MM.1S (cell line): ENCODE measurements around the gene PTPRD.

Experiments
- DNase-seq: peaks from one replicate; pipeline ENCODE4 v3.0.0-alpha.2; 2015
- H2AFZ ChIP-seq: fragments of 300-600 bp; sonication (generic); 2 replicates; pipeline ENCODE4 v1.6.0; 2016; ENCODE audit warnings: antibody characterized with exemption, low read length
- H3F3A ChIP-seq: fragments of 300-600 bp; sonication (generic); 2 replicates; pipeline ENCODE4 v1.6.1; 2016; ENCODE audit warnings: mild to moderate bottlenecking, antibody characterized with exemption, low read length, moderate library complexity, mixed read lengths; ENCODE audit not compliant: insufficient read depth
- H3K27ac ChIP-seq: fragments of 300-600 bp; sonication (generic); 2 replicates; pipeline ENCODE4 v1.5.1; 2016; ENCODE audit warnings: mild to moderate bottlenecking, low read length
- H3K27me3 ChIP-seq: fragments of 300-600 bp; sonication (generic); replicated peaks from 2 replicates; pipeline ENCODE4 v1.6.0; 2016; ENCODE audit warnings: low read length; ENCODE audit not compliant: insufficient read depth
- H3K36me3 ChIP-seq: fragments of 300-600 bp; sonication (generic); replicated peaks from 2 replicates; pipeline ENCODE4 v1.6.1; 2016; ENCODE audit warnings: mild to moderate bottlenecking, low read length, mixed read lengths; ENCODE audit not compliant: insufficient read depth
- H3K4me1 ChIP-seq: fragments of 300-600 bp; sonication (generic); 2 replicates; pipeline ENCODE4 v1.6.1; 2016; ENCODE audit warnings: low read length, mixed read lengths
- H3K4me2 ChIP-seq: fragments of 300-600 bp; sonication (generic); 2 replicates; pipeline ENCODE4 v1.6.0; 2016; ENCODE audit warnings: low read depth, low read length
- H3K4me3 ChIP-seq: fragments of 300-600 bp; sonication (generic); 2 replicates; pipeline ENCODE4 v1.5.1; 2016; ENCODE audit warnings: low read length, mixed read lengths
- H3K79me2 ChIP-seq: fragments of 300-600 bp; sonication (generic); 2 replicates; pipeline ENCODE4 v1.6.1; 2016; ENCODE audit warnings: mixed run types, low read length, mixed read lengths
- H3K9ac ChIP-seq: fragments of 300-600 bp; sonication (generic); 2 replicates; pipeline ENCODE4 v1.6.1; 2016; ENCODE audit warnings: low read length, mixed read lengths
- H3K9me2 ChIP-seq: fragments of 300-600 bp; sonication (generic); replicated peaks from 2 replicates; pipeline ENCODE4 v1.6.1; 2016; ENCODE audit warnings: mild to moderate bottlenecking, low read length, mixed read lengths; ENCODE audit not compliant: insufficient read depth
- H3K9me3 ChIP-seq: fragments of 300-600 bp; sonication (generic); replicated peaks from 2 replicates; pipeline ENCODE4 v1.6.1; 2016; ENCODE audit warnings: mild to moderate bottlenecking, low read length, mixed read lengths; ENCODE audit not compliant: insufficient read depth
- H4K20me1 ChIP-seq: fragments of 300-600 bp; sonication (generic); 2 replicates; pipeline ENCODE4 v1.6.1; 2016; ENCODE audit warnings: mild to moderate bottlenecking, low read length, moderate library complexity, mixed read lengths; ENCODE audit not compliant: insufficient read depth
- CTCF ChIP-seq: fragments of 300-600 bp; sonication (generic); IDR thresholded peaks from 2 replicates; pipeline ENCODE4 v1.5.1; 2016; ENCODE audit warnings: antibody characterized with exemption, low read length, mixed read lengths
- EZH2 ChIP-seq: fragments of 300-600 bp; sonication (generic); optimal IDR thresholded peaks from 2 replicates; pipeline ENCODE3; 2017; ENCODE audit warnings: low read depth, mild to moderate bottlenecking, antibody characterized with exemption, low read length, mixed read lengths
- EZH2phosphoT487 ChIP-seq: fragments of 300-600 bp; sonication (generic); IDR thresholded peaks from 2 replicates; pipeline ENCODE4 v1.6.1; 2018; ENCODE audit warnings: antibody characterized with exemption, low read length

PTPRD gene

GRCh38 chr9:8750639-8751051, 1862.2 kb downstream of the PTPRD start:
- no peak overlapping the region for H3K27ac ChIP-seq
- H3K9ac ChIP-seq, result no peak overlapping the region
- no peak for DNase-seq
- no peaks in the 10 kb centered on the region for H3K9me2 ChIP-seq
- H3F3A ChIP-seq, result no peaks in the 10 kb centered on the region
- no peak overlapping the region for H3K4me2 ChIP-seq
- no peaks in the 10 kb centered on the region for H4K20me1 ChIP-seq
- no peak for TF ChIP-seq EZH2
- no peak for TF ChIP-seq EZH2phosphoT487
- no peak for TF ChIP-seq CTCF
- no peaks in the 10 kb centered on the region for H3K4me1 ChIP-seq
- no peaks in the 10 kb centered on the region for H3K9me3 ChIP-seq
- H3K27me3 ChIP-seq, result no peaks in the 10 kb centered on the region
- no peak overlapping the region for H3K4me3 ChIP-seq
- no peaks in the 10 kb centered on the region for H3K36me3 ChIP-seq
- no peaks in the 10 kb centered on the region for H3K79me2 ChIP-seq
- H2AFZ ChIP-seq, result no peak overlapping the region

- TF ChIP-seq CTCF, result no peak
- TF ChIP-seq EZH2, result no peak
- no peak for TF ChIP-seq EZH2phosphoT487
- Histone ChIP-seq H3K27ac (no peak overlapping the region), H3K27me3 (no peaks in the 10 kb centered on the region), H3K4me3 (no peak overlapping the region), H3K36me3 (no peaks in the 10 kb centered on the region), H3K9me2 (no peaks in the 10 kb centered on the region), H3K4me1 (no peaks in the 10 kb centered on the region), H3F3A (no peaks in the 10 kb centered on the region), H4K20me1 (no peaks in the 10 kb centered on the region), H3K9ac (no peak overlapping the region), H3K79me2 (no peaks in the 10 kb centered on the region), H3K4me2 (no peak overlapping the region), H2AFZ (no peak overlapping the region), H3K9me3 (no peaks in the 10 kb centered on the region)
- DNase-seq, result no peak
Observed at GRCh38 chr9:8745347-8745746, 1867.5 kb downstream of the PTPRD start.

- Histone ChIP-seq H2AFZ (no peak overlapping the region), H3K36me3 (no peaks in the 10 kb centered on the region), H3K9ac (no peak overlapping the region), H3K4me3 (no peak overlapping the region), H3K4me2 (no peak overlapping the region), H4K20me1 (no peaks in the 10 kb centered on the region), H3K4me1 (no peaks in the 10 kb centered on the region), H3K27me3 (no peaks in the 10 kb centered on the region), H3K27ac (no peak overlapping the region), H3K9me3 (no peaks in the 10 kb centered on the region), H3F3A (no peaks in the 10 kb centered on the region), H3K9me2 (no peaks in the 10 kb centered on the region), H3K79me2 (no peaks in the 10 kb centered on the region)
- no peak for DNase-seq
- TF ChIP-seq EZH2phosphoT487, result no peak
- TF ChIP-seq CTCF, result no peak
- no peak for TF ChIP-seq EZH2
Observed at GRCh38 chr9:8738945-8739344, 1873.9 kb downstream of the PTPRD start.
